Body of pancreas (tissue), 4 donors: Measurements from ENCODE around the gene ASCC3.

Experiments used
- CTCF ChIP-seq, 7 experiments: fragments of 450-650 bp in 4 of 7; fragments of 200-600 bp in 3 of 7; sonication (generic) in 3 of 7; IDR thresholded peaks; one replicate each; pipeline ENCODE4 v1.5.1; 2016 to 2019; ENCODE audit warnings: antibody characterized with exemption in 7 of 7
- POLR2A ChIP-seq, 3 donors: fragments of 450-650 bp; IDR thresholded peaks; one replicate each; pipeline ENCODE4 v1.6.1; 2016; ENCODE audit warnings: antibody characterized with exemption in 3 of 3, mild to moderate bottlenecking in 2 of 3

DNA sequence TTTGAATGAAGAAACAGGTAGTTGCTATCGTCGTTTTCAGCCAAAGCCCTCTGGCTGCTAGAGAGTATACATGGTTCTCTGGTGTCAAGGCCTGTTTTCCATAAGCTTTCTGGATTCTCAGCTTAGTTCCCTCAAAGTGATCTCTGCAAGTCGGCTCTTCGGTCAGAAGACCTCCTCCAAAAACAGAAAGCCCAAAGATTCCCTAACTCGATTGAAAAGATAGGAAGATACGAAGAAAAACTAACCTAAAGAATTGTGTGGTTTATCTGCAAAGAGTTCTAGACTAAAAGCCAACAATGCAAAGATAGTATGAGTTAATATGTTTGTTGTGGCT is 545 bp upstream of the ASCC3 start:
- TF ChIP-seq CTCF (IDR thresholded peaks at IDR 0.05) (no peak), POLR2A (IDR thresholded peaks at IDR 0.05) (no peak)
